Esophagus muscularis mucosa (tissue), 4 donors: ENCODE results near the gene PRR5. TPM values are rescaled to one million over a fixed set of nuclear protein-coding genes. Genes with fewer than 3 reads are reported as not detected.

Experiments used
- DNase-seq: peaks from one replicate; pipeline ENCODE4 v3.0.0-alpha.2; 2017; ENCODE audit errors: extremely low spot score
- H3K27ac ChIP-seq, 4 donors: fragments of 200-600 bp; sonication (generic); replicated peaks in 1 of 4; 1 replicate in 3 of 4; 2 replicates in 1 of 4; pipeline ENCODE4 v1.5.1; 2016 to 2019; ENCODE audit warnings: mild to moderate bottlenecking in 1 of 4
- H3K27me3 ChIP-seq, 4 donors: fragments of 200-600 bp; sonication (generic); one replicate each; pipeline versions ENCODE4 v1.5.1 to v1.6.0; 2016 to 2019
- H3K36me3 ChIP-seq, 4 donors: fragments of 200-600 bp; sonication (generic); one replicate each; pipeline ENCODE4 v1.5.1; 2016 to 2019
- H3K4me1 ChIP-seq, 4 donors: fragments of 200-600 bp; sonication (generic); one replicate each; pipeline ENCODE4 v1.5.1; 2016 to 2019
- H3K4me3 ChIP-seq, 4 donors: fragments of 200-600 bp; sonication (generic); 1 replicate in 2 of 4; 2 replicates in 2 of 4; pipeline ENCODE4 v1.5.1; 2016 to 2019; ENCODE audit warnings: mild to moderate bottlenecking in 4 of 4, moderate library complexity in 1 of 4
- H3K9me3 ChIP-seq, 4 donors: fragments of 200-600 bp; sonication (generic); 1 replicate in 3 of 4; 2 replicates in 1 of 4; pipeline ENCODE4 v1.5.1; 2016 to 2019
- CTCF ChIP-seq, 3 experiments: fragments of 200-600 bp in 2 of 3; fragments of 450-650 bp in 1 of 3; sonication (generic) in 2 of 3; IDR thresholded peaks; one replicate each; pipeline ENCODE4 v1.5.1; 2017 to 2019; ENCODE audit warnings: antibody characterized with exemption in 3 of 3, mild to moderate bottlenecking in 2 of 3, moderate library complexity in 1 of 3
- EP300 ChIP-seq: sonication (generic); formaldehyde crosslinking; IDR thresholded peaks from one replicate; pipeline ENCODE4 v1.6.1; 2017; ENCODE audit warnings: antibody characterized with exemption
- POLR2A ChIP-seq: fragments of 450-650 bp; IDR thresholded peaks from one replicate; pipeline ENCODE4 v1.6.1; 2017; ENCODE audit warnings: antibody characterized with exemption, moderate library complexity, mild to moderate bottlenecking, low read depth
- POLR2AphosphoS5 ChIP-seq, 2 donors: sonication (generic); formaldehyde crosslinking; IDR thresholded peaks; one replicate each; pipeline ENCODE4 v1.6.1; 2017; ENCODE audit warnings: antibody characterized with exemption in 2 of 2
- WGBS: methylation state at CpG from one replicate; pipeline ENCODE4 v1.1.5; 2018; 5-methylcytosine and 5-hydroxymethylcytosine counted together
- intact Hi-C: fragments of 100-400 bp; cut with DNase I; formaldehyde crosslinking; loops from one replicate; pipeline ENCODE4 v1.15.1; 2023
- total RNA-seq, 4 donors: library from RNA; depleted of rRNA; stranded (reverse); fragments of >200 nt; gene quantifications; one replicate each; pipeline versions ENCODE4 v1.1.0 to v1.2.1, GENCODE V29; 2016

The PRR5 gene
- total RNA-seq, 4 donors from 2014 or later: 5.6 to 16.6 (median 11.4) TPM

- H3K27me3 ChIP-seq: no peaks in the 10 kb centered on the region
- H3K4me1 ChIP-seq: peaks cover 0 to 5% (median 1%) of the 10 kb centered on the region in 4 donors
- no peaks in the 10 kb centered on the region for H3K9me3 ChIP-seq
- H3K27ac ChIP-seq: no peak overlapping the region
- no peak for TF ChIP-seq EP300
- no peak for TF ChIP-seq POLR2A
- no peak for TF ChIP-seq CTCF (IDR thresholded peaks at IDR 0.05)
- no peak for TF ChIP-seq POLR2AphosphoS5 (IDR thresholded peaks at IDR 0.05)
- WGBS: 84% methylated on average over 9 of the region's 13 CpGs
- no peaks in the 10 kb centered on the region for H3K36me3 ChIP-seq
- no peak for DNase-seq
- H3K4me3 ChIP-seq: no peak overlapping the region
- intact Hi-C loops: no loop called here
These were observed 17.8 kb downstream of the PRR5 start for GRCh38 chr22:44719586-44720368.

GRCh38 chr22:44721213-44721612 lies 19.2 kb downstream of the PRR5 start:
- WGBS: 94% methylated on average over 7 of the region's 7 CpGs
- H3K27me3 ChIP-seq: no peaks in the 10 kb centered on the region
- peaks cover 0 to 4% (median under 1%) of the 10 kb centered on the region in 4 donors for H3K36me3 ChIP-seq
- DNase-seq: no peak
- no peak overlapping the region for H3K27ac ChIP-seq
- no peaks in the 10 kb centered on the region for H3K9me3 ChIP-seq
- no peak for TF ChIP-seq CTCF (IDR thresholded peaks at IDR 0.05)
- TF ChIP-seq EP300: no peak
- no peak for TF ChIP-seq POLR2AphosphoS5 (IDR thresholded peaks at IDR 0.05)
- TF ChIP-seq POLR2A: no peak
- no peaks in the 10 kb centered on the region for H3K4me1 ChIP-seq
- intact Hi-C loops: no loop called here
- no peak overlapping the region for H3K4me3 ChIP-seq

GRCh38 chr22:44722611-44723010 lies 20.6 kb downstream of the PRR5 start:
- WGBS: 88% methylated on average over 2 of the region's 2 CpGs
- TF ChIP-seq POLR2A: no peak
- TF ChIP-seq CTCF (IDR thresholded peaks at IDR 0.05): no peak
- TF ChIP-seq EP300: no peak
- TF ChIP-seq POLR2AphosphoS5 (IDR thresholded peaks at IDR 0.05): no peak
- DNase-seq: no peak
- H3K9me3 ChIP-seq: no peaks in the 10 kb centered on the region
- H3K27me3 ChIP-seq: peaks cover 0 to 5% (median 0%) of the 10 kb centered on the region in 4 donors
- no peak overlapping the region for H3K4me3 ChIP-seq
- H3K36me3 ChIP-seq: peaks cover 0 to 7% (median 2%) of the 10 kb centered on the region in 4 donors
- no peaks in the 10 kb centered on the region for H3K4me1 ChIP-seq
- intact Hi-C loops: no loop called here
- H3K27ac ChIP-seq: no peak overlapping the region

GRCh38 chr22:44723801-44724200 lies 21.8 kb downstream of the PRR5 start:
- TF ChIP-seq CTCF (IDR thresholded peaks at IDR 0.05) (no peak), POLR2AphosphoS5 (IDR thresholded peaks at IDR 0.05) (no peak), EP300 (no peak), POLR2A (no peak)
- H3K4me1 ChIP-seq: peaks cover 2 to 7% (median 4%) of the 10 kb centered on the region in 4 donors
- peaks cover 0 to 12% (median 0%) of the 10 kb centered on the region in 4 donors for H3K27me3 ChIP-seq
- H3K4me3 ChIP-seq: no peak overlapping the region
- peaks cover 0 to 7% (median 2%) of the 10 kb centered on the region in 4 donors for H3K36me3 ChIP-seq
- no peak overlapping the region for H3K27ac ChIP-seq
- intact Hi-C loops: no loop called here
- WGBS: 97% methylated on average over 2 of the region's 2 CpGs
- no peaks in the 10 kb centered on the region for H3K9me3 ChIP-seq
- no peak for DNase-seq

- intact Hi-C loops: no loop called here
- Histone ChIP-seq H3K9me3 (no peaks in the 10 kb centered on the region), H3K36me3 (peaks cover 0 to 7% (median 2%) of the 10 kb centered on the region in 4 donors), H3K4me1 (peaks cover 8 to 13% (median 10%) of the 10 kb centered on the region in 4 donors), H3K4me3 (no peak overlapping the region), H3K27ac (no peak overlapping the region), H3K27me3 (peaks cover 0 to 18% (median 0%) of the 10 kb centered on the region in 4 donors)
- DNase-seq: no peak
- WGBS: 90% methylated on average over 6 of the region's 6 CpGs
- no peak for TF ChIP-seq POLR2AphosphoS5 (IDR thresholded peaks at IDR 0.05)
- TF ChIP-seq POLR2A: no peak
- no peak for TF ChIP-seq CTCF (IDR thresholded peaks at IDR 0.05)
- no peak for TF ChIP-seq EP300
These were observed 22.4 kb downstream of the PRR5 start for GRCh38 chr22:44724416-44724815.
